HepG2 (cell line): ENCODE results near the gene UCKL1. TPM values are rescaled to one million over a fixed set of nuclear protein-coding genes. Genes with fewer than 3 reads are reported as not detected.

Experiments
- CBX5 ChIP-seq: sonication (generic); formaldehyde crosslinking; IDR thresholded peaks from 2 replicates; pipeline ENCODE4 v1.4.0; 2020; ENCODE audit warnings: missing genetic modification reagents, borderline replicate concordance
- CSRNP2 ChIP-seq: sonication (generic); formaldehyde crosslinking; conservative IDR thresholded peaks from 2 replicates; pipeline ENCODE4 v1.8.0; 2022; ENCODE audit warnings: low read depth, missing genetic modification reagents
- HMGA1 ChIP-seq: sonication (generic); formaldehyde crosslinking; conservative IDR thresholded peaks from 2 replicates; pipeline ENCODE4 v1.4.0; 2020; ENCODE audit warnings: missing genetic modification reagents
- KLF12 ChIP-seq: sonication (generic); formaldehyde crosslinking; IDR thresholded peaks from 2 replicates; pipeline ENCODE4 v1.4.0; 2020; ENCODE audit warnings: missing genetic modification reagents, borderline replicate concordance
- MAZ ChIP-seq, 2 experiments: sonication (generic) in 1 of 2; formaldehyde crosslinking in 1 of 2; IDR thresholded peaks; 2 replicates each; pipeline versions ENCODE4 v1.5.0 to v1.6.1; 2012 to 2020; ENCODE audit warnings: low read depth in 2 of 2, mild to moderate bottlenecking in 2 of 2, borderline replicate concordance in 1 of 2, improper control_type of control experiment in 1 of 2, low read length in 1 of 2, missing genetic modification reagents in 1 of 2, moderate library complexity in 1 of 2
- NFIC ChIP-seq: IDR thresholded peaks from 2 replicates; pipeline ENCODE4 v1.6.1; 2012; ENCODE audit warnings: mild to moderate bottlenecking, low read length, inconsistent platforms
- NFKBIZ ChIP-seq: IDR thresholded peaks from 2 replicates; pipeline ENCODE4 v1.6.1; 2018; ENCODE audit warnings: missing genetic modification reagents, missing compliant biosample characterization
- PAX8 ChIP-seq: sonication (generic); formaldehyde crosslinking; IDR thresholded peaks from 2 replicates; pipeline ENCODE4 v1.8.0; 2022; ENCODE audit warnings: mild to moderate bottlenecking, missing genetic modification reagents, borderline replicate concordance
- TSC22D2 ChIP-seq: sonication (generic); formaldehyde crosslinking; IDR thresholded peaks from 2 replicates; pipeline ENCODE4 v1.5.1; 2020; ENCODE audit warnings: missing genetic modification reagents, mild to moderate bottlenecking, borderline replicate concordance
- U2AF1 ChIP-seq: fragments of 200-400 bp; formaldehyde crosslinking; optimal IDR thresholded peaks from 2 replicates; pipeline ENCODE3; 2017; ENCODE audit warnings: mild to moderate bottlenecking, low read depth, low read length
- ZNF136 ChIP-seq: sonication (generic); formaldehyde crosslinking; IDR thresholded peaks from 2 replicates; pipeline ENCODE4 v1.8.1; 2022; ENCODE audit warnings: low read depth, mild to moderate bottlenecking, moderate library complexity, missing genetic modification reagents
- ZNF256 ChIP-seq: sonication (generic); formaldehyde crosslinking; conservative IDR thresholded peaks from 2 replicates; pipeline ENCODE4 v1.4.0; 2020; ENCODE audit warnings: missing genetic modification reagents
- ZNF260 ChIP-seq: sonication (generic); formaldehyde crosslinking; IDR thresholded peaks from 2 replicates; pipeline ENCODE4 v1.4.0; 2020; ENCODE audit warnings: missing genetic modification reagents, low read depth, mild to moderate bottlenecking, borderline replicate concordance
- ZNF263 ChIP-seq: sonication (generic); formaldehyde crosslinking; IDR thresholded peaks from 2 replicates; pipeline ENCODE4 v1.4.0; 2020; ENCODE audit warnings: missing genetic modification reagents
- ZNF343 ChIP-seq: sonication (generic); formaldehyde crosslinking; IDR thresholded peaks from 2 replicates; pipeline ENCODE4 v1.4.0; 2020; ENCODE audit warnings: mild to moderate bottlenecking, missing genetic modification reagents
- ZNF432 ChIP-seq: sonication (generic); formaldehyde crosslinking; IDR thresholded peaks from 2 replicates; pipeline ENCODE4 v1.5.0; 2020; ENCODE audit warnings: missing genetic modification reagents, mild to moderate bottlenecking, borderline replicate concordance
- ZSCAN9 ChIP-seq: IDR thresholded peaks from 2 replicates; pipeline ENCODE4 v1.6.1; 2016; ENCODE audit warnings: borderline replicate concordance
- ZZZ3 ChIP-seq: sonication (generic); formaldehyde crosslinking; IDR thresholded peaks from 2 replicates; pipeline ENCODE4 v1.4.0; 2020; ENCODE audit warnings: missing genetic modification reagents, mild to moderate bottlenecking, borderline replicate concordance
- polyA plus RNA-seq, 8 experiments: library from polyadenylated mRNA; depleted of rRNA in 3 of 8; stranded (reverse) in 7 of 8; unstranded in 1 of 8; fragments of >200 nt; fragmentation: Illumina TruSeq in 4 of 8; extraction: Trizol in 4 of 8; gene quantifications; 2 replicates each; pipeline versions ENCODE4 v1.2.1 to v1.2.3, GENCODE V29; 2011 to 2016; ENCODE audit warnings: low read depth in 4 of 8, missing spikeins in 1 of 8, mixed read lengths in 1 of 8; ENCODE audit not compliant: insufficient read depth in 1 of 8
- total RNA-seq, 5 experiments: library from RNA; depleted of rRNA; stranded (reverse); fragments of >200 nt; fragmentation: Illumina TruSeq; extraction: Trizol; gene quantifications; 2 replicates each; pipeline ENCODE4 v1.2.3, GENCODE V29; 2016; ENCODE audit warnings: low read depth in 1 of 5
- TF ChIP-seq, protein P1 (sequence below): sonication (generic); formaldehyde crosslinking; conservative IDR thresholded peaks from 2 replicates; pipeline ENCODE4 v1.4.0; 2020; ENCODE audit warnings: mild to moderate bottlenecking, missing genetic modification reagents, moderate library complexity
- TF ChIP-seq, protein P2 (sequence below): sonication (generic); formaldehyde crosslinking; IDR thresholded peaks from 2 replicates; pipeline ENCODE4 v1.4.0; 2020; ENCODE audit warnings: mild to moderate bottlenecking, missing genetic modification reagents
- TF ChIP-seq, protein P3 (sequence below): sonication (generic); formaldehyde crosslinking; conservative IDR thresholded peaks from 2 replicates; pipeline ENCODE4 v1.4.0; 2020; ENCODE audit warnings: missing genetic modification reagents

The UCKL1 gene
- total and polyA plus RNA-seq, 2 of the 13 experiments (the other 11 are each of a cell fraction or from before 2014, with no cell fraction given): 50.2 to 126 TPM

DNA sequence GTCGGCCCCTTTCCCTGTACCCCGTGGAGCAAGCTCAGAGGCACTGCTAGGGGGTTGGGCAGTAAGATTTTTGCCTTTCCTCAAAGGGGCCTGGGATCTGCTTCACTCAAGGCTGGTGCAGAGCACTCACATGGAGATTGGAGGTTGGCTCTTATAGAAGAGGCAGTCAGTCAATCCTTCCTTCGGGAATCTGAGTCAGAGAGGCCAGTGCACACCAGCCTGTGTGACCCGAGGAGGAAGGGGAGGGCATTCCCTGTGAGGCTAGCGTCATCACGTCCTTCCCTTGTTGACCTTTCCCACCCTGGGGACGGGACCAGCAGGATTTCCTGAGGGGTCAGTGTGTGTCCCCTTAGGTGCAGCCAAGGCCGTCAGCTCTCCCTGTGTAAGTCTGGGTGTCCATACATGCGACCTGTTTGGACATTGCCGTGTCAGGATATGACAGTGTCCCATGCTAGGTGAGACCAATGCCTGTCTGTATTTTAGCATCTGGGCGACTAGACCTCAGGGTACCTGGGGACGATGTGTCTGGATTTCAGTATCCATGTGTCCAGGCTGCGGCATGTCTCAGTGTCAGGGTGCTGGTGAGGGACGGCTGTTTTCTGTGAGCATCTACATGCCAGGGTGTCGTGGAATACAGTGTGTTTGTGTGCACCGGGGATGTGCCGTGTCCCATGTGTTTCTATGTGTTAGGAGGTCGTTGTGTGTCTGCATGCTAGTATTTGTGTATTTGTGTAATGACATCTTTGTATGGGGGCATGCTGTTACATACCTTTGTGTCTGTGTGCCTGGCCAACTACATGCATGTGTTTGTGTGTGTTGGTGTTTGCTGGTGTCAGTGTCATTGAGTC is 16.3 kb upstream of the UCKL1 start (continued):
- TF ChIP-seq ZNF260 (CRISPR knock-in tag) (no peak), ZZZ3 (CRISPR knock-in tag) (no peak), ZNF136 (no peak), KLF12 (CRISPR knock-in tag) (no peak), ZNF256 (CRISPR knock-in tag) (no peak), CBX5 (CRISPR knock-in tag) (peak; percentile 18; the same call in 1 of the 2 replicates), NFKBIZ (no peak), CSRNP2 (CRISPR knock-in tag) (no peak), HMGA1 (CRISPR knock-in tag) (no peak), MAZ (IDR thresholded peaks at IDR 0.05; ENCODE audit: borderline replicate concordance, low read depth, low read length) (no peak), MAZ (CRISPR knock-in tag; IDR thresholded peaks at IDR 0.05; ENCODE audit: low read depth) (0 out of 2 replicates have a peak, but pooled peaks have one; percentile 43), ZNF432 (CRISPR knock-in tag) (0 out of 2 replicates have a peak, but pooled peaks have one; percentile 47), PAX8 (CRISPR knock-in tag) (no peak; the same call in 1 of the 2 replicates), ZNF343 (CRISPR knock-in tag) (no peak), U2AF1 (no peak), ZSCAN9 (CRISPR knock-in tag) (no peak), TSC22D2 (no peak), NFIC (no peak), ZNF263 (CRISPR knock-in tag) (0 out of 2 replicates have a peak, but pooled peaks have one; percentile 51)
- TF ChIP-seq, protein P1, sequence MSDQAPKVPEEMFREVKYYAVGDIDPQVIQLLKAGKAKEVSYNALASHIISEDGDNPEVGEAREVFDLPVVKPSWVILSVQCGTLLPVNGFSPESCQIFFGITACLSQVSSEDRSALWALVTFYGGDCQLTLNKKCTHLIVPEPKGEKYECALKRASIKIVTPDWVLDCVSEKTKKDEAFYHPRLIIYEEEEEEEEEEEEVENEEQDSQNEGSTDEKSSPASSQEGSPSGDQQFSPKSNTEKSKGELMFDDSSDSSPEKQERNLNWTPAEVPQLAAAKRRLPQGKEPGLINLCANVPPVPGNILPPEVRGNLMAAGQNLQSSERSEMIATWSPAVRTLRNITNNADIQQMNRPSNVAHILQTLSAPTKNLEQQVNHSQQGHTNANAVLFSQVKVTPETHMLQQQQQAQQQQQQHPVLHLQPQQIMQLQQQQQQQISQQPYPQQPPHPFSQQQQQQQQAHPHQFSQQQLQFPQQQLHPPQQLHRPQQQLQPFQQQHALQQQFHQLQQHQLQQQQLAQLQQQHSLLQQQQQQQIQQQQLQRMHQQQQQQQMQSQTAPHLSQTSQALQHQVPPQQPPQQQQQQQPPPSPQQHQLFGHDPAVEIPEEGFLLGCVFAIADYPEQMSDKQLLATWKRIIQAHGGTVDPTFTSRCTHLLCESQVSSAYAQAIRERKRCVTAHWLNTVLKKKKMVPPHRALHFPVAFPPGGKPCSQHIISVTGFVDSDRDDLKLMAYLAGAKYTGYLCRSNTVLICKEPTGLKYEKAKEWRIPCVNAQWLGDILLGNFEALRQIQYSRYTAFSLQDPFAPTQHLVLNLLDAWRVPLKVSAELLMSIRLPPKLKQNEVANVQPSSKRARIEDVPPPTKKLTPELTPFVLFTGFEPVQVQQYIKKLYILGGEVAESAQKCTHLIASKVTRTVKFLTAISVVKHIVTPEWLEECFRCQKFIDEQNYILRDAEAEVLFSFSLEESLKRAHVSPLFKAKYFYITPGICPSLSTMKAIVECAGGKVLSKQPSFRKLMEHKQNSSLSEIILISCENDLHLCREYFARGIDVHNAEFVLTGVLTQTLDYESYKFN (CRISPR knock-in tag): peak; percentile 32; the same call in 1 of the 2 replicates
- TF ChIP-seq, protein P2, sequence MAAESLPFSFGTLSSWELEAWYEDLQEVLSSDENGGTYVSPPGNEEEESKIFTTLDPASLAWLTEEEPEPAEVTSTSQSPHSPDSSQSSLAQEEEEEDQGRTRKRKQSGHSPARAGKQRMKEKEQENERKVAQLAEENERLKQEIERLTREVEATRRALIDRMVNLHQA: no peak
- TF ChIP-seq, protein P3, sequence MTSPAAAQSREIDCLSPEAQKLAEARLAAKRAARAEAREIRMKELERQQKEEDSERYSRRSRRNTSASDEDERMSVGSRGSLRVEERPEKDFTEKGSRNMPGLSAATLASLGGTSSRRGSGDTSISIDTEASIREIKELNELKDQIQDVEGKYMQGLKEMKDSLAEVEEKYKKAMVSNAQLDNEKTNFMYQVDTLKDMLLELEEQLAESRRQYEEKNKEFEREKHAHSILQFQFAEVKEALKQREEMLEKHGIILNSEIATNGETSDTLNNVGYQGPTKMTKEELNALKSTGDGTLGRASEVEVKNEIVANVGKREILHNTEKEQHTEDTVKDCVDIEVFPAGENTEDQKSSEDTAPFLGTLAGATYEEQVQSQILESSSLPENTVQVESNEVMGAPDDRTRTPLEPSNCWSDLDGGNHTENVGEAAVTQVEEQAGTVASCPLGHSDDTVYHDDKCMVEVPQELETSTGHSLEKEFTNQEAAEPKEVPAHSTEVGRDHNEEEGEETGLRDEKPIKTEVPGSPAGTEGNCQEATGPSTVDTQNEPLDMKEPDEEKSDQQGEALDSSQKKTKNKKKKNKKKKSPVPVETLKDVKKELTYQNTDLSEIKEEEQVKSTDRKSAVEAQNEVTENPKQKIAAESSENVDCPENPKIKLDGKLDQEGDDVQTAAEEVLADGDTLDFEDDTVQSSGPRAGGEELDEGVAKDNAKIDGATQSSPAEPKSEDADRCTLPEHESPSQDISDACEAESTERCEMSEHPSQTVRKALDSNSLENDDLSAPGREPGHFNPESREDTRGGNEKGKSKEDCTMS (CRISPR knock-in tag): no peak
